HepG2 (cell line): Measurements from ENCODE around the gene THRB. TPM values are rescaled to one million over a fixed set of nuclear protein-coding genes. Genes with fewer than 3 reads are reported as not detected.

Source experiments
- CBX2 ChIP-seq, 2 experiments: fragments of 200-600 bp in 1 of 2; sonication (generic); formaldehyde crosslinking in 1 of 2; IDR thresholded peaks; 2 replicates each; pipeline versions ENCODE4 v1.7.0 to v1.8.1; 2018 to 2022; ENCODE audit warnings: low read depth in 2 of 2, low read length in 1 of 2, mild to moderate bottlenecking in 1 of 2, missing genetic modification reagents in 1 of 2
- FOSL1 ChIP-seq: sonication (generic); formaldehyde crosslinking; IDR thresholded peaks from 2 replicates; pipeline ENCODE4 v1.9.0; 2021; ENCODE audit warnings: missing genetic modification reagents, borderline replicate concordance
- IKZF4 ChIP-seq: sonication (generic); formaldehyde crosslinking; IDR thresholded peaks from 2 replicates; pipeline ENCODE4 v1.5.1; 2020; ENCODE audit warnings: borderline replicate concordance, mild to moderate bottlenecking, low read depth, missing genetic modification reagents; ENCODE audit errors: not compliant biosample characterization
- NR2C2 ChIP-seq: sonication (generic); formaldehyde crosslinking; IDR thresholded peaks from 2 replicates; pipeline ENCODE4 v1.4.0; 2020; ENCODE audit warnings: missing genetic modification reagents, mild to moderate bottlenecking, moderate library complexity, borderline replicate concordance
- SMAD3 ChIP-seq: sonication (generic); formaldehyde crosslinking; IDR thresholded peaks from 2 replicates; pipeline ENCODE4 v1.4.0; 2020; ENCODE audit warnings: missing genetic modification reagents
- SP2 ChIP-seq: sonication (generic); formaldehyde crosslinking; IDR thresholded peaks from 2 replicates; pipeline ENCODE4 v1.5.1; 2020; ENCODE audit warnings: mild to moderate bottlenecking, missing genetic modification reagents
- TAF15 ChIP-seq: fragments of 200-400 bp; formaldehyde crosslinking; IDR thresholded peaks from one replicate; pipeline ENCODE4 v1.6.1; 2018; ENCODE audit warnings: mild to moderate bottlenecking, low read depth, low read length; ENCODE audit not compliant: poor library complexity, severe bottlenecking
- TCF12 ChIP-seq, 2 experiments: fragments of 450-650 bp in 1 of 2; sonication (generic) in 1 of 2; formaldehyde crosslinking in 1 of 2; IDR thresholded peaks; 2 replicates each; pipeline versions ENCODE4 v1.6.1 to v1.8.0; 2017 to 2022; ENCODE audit warnings: antibody characterized with exemption in 1 of 2, mild to moderate bottlenecking in 1 of 2, missing genetic modification reagents in 1 of 2, moderate library complexity in 1 of 2
- XRCC5 ChIP-seq: fragments of 200-400 bp; formaldehyde crosslinking; optimal IDR thresholded peaks from 2 replicates; pipeline ENCODE3; 2017; ENCODE audit warnings: mild to moderate bottlenecking, low read length
- ZNF292 ChIP-seq: sonication (generic); formaldehyde crosslinking; IDR thresholded peaks from 2 replicates; pipeline ENCODE4 v1.8.1; 2022; ENCODE audit warnings: mild to moderate bottlenecking, low read depth, missing genetic modification reagents, borderline replicate concordance
- polyA plus RNA-seq, 8 experiments: library from polyadenylated mRNA; depleted of rRNA in 3 of 8; stranded (reverse) in 7 of 8; unstranded in 1 of 8; fragments of >200 nt; fragmentation: Illumina TruSeq in 4 of 8; extraction: Trizol in 4 of 8; gene quantifications; 2 replicates each; pipeline versions ENCODE4 v1.2.1 to v1.2.3, GENCODE V29; 2011 to 2016; ENCODE audit warnings: low read depth in 4 of 8, missing spikeins in 1 of 8, mixed read lengths in 1 of 8; ENCODE audit not compliant: insufficient read depth in 1 of 8
- total RNA-seq, 5 experiments: library from RNA; depleted of rRNA; stranded (reverse); fragments of >200 nt; fragmentation: Illumina TruSeq; extraction: Trizol; gene quantifications; 2 replicates each; pipeline ENCODE4 v1.2.3, GENCODE V29; 2016; ENCODE audit warnings: low read depth in 1 of 5
- TF ChIP-seq, protein P1 (sequence below): sonication (generic); formaldehyde crosslinking; IDR thresholded peaks from 2 replicates; pipeline ENCODE4 v1.5.0; 2020; ENCODE audit warnings: missing genetic modification reagents
- TF ChIP-seq, protein P2 (sequence below): sonication (generic); formaldehyde crosslinking; IDR thresholded peaks from 2 replicates; pipeline ENCODE4 v1.4.0; 2020; ENCODE audit warnings: mild to moderate bottlenecking, missing genetic modification reagents
- TF ChIP-seq, protein P3 (sequence below): sonication (generic); formaldehyde crosslinking; IDR thresholded peaks from 2 replicates; pipeline ENCODE4 v1.4.0; 2020; ENCODE audit warnings: missing genetic modification reagents

The THRB gene
- total and polyA plus RNA-seq, 2 of the 13 experiments (the other 11 are each of a cell fraction or from before 2014, with no cell fraction given), result 4.7 to 22.7 TPM

DNA sequence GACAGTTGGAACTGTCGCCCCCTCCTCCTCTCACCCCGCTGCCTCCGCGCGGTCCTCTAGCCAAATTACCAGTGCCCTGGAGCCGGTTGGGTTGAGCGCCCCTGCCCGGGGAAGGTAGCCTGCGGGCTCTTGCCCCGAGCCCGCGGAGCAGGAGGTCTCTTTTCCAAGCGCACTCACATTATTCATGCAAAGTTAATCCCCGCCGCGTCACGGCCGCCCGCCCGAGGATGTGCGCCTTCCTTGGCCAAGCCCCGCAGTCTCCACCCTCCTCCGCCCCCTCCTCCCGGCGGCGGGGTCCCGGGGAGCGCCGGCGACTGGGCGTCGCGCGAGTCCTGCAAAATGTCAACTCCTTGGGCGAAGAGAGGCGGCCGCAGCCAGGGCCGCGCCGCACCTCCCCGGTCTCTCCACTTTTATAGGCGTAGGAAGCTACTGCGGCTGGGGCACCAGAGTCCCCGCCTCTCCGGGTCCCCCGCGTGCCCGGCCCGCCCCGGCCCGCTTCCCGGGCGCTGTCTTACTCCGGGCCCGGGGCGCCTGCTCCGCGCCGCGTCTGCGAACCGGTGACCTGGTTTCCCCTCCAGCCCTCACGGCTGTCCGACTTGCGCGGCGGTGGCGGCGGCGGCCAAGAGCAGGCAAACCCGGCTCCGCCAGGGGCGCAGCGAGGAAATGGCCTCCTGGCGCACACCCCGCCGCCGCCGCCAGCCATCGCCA is at the start of gene THRB (continued):
- TF ChIP-seq, protein P1, sequence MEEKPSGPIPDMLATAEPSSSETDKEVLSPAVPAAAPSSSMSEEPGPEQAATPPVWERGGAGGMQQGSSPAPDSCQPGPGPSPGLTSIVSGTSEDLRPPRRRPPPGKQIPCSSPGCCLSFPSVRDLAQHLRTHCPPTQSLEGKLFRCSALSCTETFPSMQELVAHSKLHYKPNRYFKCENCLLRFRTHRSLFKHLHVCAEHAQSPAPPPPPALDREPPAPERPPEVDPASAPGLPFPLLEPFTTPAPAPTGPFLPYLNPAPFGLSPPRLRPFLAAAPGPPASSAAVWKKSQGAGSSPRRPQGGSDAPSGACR (CRISPR knock-in tag), result peak; percentile 9; the same call in 1 of the 2 replicates
- TF ChIP-seq TCF12 (IDR thresholded peaks at IDR 0.05) (no peak), TCF12 (CRISPR knock-in tag; IDR thresholded peaks at IDR 0.05) (no peak), CBX2 (IDR thresholded peaks at IDR 0.05; ENCODE audit: low read depth, low read length) (no peak), CBX2 (CRISPR knock-in tag; IDR thresholded peaks at IDR 0.05; ENCODE audit: low read depth) (no peak), SP2 (CRISPR knock-in tag) (no peak), FOSL1 (CRISPR knock-in tag) (no peak), IKZF4 (CRISPR knock-in tag) (no peak), SMAD3 (CRISPR knock-in tag) (no peak), NR2C2 (CRISPR knock-in tag) (no peak), TAF15 (peak; percentile 28), ZNF292 (no peak), XRCC5 (no peak)
- TF ChIP-seq, protein P2, sequence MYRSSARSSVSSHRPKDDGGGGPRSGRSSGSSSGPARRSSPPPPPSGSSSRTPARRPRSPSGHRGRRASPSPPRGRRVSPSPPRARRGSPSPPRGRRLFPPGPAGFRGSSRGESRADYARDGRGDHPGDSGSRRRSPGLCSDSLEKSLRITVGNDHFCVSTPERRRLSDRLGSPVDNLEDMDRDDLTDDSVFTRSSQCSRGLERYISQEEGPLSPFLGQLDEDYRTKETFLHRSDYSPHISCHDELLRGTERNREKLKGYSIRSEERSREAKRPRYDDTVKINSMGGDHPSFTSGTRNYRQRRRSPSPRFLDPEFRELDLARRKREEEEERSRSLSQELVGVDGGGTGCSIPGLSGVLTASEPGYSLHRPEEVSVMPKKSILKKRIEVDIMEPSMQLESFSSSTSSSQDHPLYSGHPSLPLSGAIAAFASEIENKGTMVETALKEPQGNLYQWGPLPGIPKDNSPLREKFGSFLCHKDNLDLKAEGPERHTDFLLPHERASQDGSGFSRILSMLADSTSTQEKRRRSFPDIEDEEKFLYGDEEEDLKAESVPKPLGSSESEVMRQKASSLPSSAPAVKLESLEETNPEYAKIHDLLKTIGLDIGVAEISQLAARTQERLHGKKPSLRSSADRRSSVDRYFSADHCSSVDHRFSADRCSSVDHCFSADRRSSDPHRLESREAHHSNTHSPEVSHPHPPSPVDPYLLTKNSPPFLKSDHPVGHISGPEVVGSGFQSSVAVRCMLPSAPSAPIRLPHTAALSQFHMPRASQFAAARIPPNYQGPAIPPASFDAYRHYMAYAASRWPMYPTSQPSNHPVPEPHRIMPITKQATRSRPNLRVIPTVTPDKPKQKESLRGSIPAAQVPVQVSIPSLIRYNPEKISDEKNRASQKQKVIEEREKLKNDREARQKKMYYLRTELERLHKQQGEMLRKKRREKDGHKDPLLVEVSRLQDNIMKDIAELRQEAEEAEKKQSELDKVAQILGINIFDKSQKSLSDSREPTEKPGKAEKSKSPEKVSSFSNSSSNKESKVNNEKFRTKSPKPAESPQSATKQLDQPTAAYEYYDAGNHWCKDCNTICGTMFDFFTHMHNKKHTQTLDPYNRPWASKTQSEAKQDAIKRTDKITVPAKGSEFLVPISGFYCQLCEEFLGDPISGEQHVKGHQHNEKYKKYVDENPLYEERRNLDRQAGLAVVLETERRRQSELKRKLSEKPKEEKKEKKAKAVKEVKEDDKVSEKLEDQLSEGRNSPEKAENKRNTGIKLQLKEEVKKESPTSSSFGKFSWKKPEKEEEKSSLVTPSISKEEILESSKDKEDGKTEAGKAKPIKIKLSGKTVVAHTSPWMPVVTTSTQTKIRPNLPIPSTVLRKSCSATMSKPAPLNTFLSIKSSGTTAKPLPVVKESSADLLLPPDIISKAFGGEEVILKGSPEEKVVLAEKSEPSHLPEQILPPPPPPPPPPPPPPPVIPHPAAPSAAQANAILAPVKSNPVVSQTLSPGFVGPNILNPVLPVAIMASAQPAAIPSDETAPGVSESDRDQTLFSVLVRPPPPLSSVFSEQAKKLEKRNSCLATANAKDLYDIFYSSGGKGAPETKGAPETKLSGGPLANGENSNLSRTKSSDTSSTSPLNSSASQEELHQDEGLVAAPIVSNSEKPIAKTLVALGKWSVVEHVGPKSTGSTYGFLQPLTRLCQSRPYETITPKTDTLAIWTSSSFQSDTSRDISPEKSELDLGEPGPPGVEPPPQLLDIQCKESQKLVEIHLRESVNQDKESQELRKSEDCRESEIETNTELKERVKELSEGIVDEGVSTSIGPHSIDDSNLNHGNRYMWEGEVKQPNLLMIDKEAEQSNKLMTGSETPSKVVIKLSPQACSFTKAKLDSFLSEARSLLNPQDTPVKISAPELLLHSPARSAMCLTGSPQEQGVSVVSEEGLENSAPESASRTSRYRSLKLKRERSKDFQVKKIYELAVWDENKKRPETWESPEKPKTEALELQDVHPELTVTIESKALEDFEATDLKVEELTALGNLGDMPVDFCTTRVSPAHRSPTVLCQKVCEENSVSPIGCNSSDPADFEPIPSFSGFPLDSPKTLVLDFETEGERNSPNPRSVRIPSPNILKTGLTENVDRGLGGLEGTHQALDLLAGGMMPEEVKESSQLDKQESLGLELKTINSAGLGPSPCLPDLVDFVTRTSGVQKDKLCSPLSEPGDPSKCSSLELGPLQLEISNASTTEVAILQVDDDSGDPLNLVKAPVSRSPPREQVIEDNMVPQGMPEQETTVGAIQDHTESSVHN, result no peak
- TF ChIP-seq, protein P3, sequence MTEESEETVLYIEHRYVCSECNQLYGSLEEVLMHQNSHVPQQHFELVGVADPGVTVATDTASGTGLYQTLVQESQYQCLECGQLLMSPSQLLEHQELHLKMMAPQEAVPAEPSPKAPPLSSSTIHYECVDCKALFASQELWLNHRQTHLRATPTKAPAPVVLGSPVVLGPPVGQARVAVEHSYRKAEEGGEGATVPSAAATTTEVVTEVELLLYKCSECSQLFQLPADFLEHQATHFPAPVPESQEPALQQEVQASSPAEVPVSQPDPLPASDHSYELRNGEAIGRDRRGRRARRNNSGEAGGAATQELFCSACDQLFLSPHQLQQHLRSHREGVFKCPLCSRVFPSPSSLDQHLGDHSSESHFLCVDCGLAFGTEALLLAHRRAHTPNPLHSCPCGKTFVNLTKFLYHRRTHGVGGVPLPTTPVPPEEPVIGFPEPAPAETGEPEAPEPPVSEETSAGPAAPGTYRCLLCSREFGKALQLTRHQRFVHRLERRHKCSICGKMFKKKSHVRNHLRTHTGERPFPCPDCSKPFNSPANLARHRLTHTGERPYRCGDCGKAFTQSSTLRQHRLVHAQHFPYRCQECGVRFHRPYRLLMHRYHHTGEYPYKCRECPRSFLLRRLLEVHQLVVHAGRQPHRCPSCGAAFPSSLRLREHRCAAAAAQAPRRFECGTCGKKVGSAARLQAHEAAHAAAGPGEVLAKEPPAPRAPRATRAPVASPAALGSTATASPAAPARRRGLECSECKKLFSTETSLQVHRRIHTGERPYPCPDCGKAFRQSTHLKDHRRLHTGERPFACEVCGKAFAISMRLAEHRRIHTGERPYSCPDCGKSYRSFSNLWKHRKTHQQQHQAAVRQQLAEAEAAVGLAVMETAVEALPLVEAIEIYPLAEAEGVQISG (CRISPR knock-in tag), result peak; percentile 37; the same call in 1 of the 2 replicates
